GM18519 (cell line): ENCODE data around the gene FARSA.
"Not testable (repeated sequence)": the region's sequence is repeated elsewhere in the genome, so short reads cannot be mapped to it uniquely, and the experiment has no call there.

Experiments
- ATAC-seq: cut with Tn5 transposase; IDR thresholded peaks from one replicate; pipeline ENCODE4 v1.9.1; 2021; ENCODE audit warnings: mild to moderate bottlenecking, moderate library complexity; ENCODE audit not compliant: unreplicated experiment, low FRiP score

FARSA gene

GRCh38 chr19:12933287-12934072, at the start of gene FARSA:
FARSA (minus strand) TSS chr19:12933711; CDS start chr19:12933696, 15 bp downstream.
- ATAC-seq = no peak

DNA sequence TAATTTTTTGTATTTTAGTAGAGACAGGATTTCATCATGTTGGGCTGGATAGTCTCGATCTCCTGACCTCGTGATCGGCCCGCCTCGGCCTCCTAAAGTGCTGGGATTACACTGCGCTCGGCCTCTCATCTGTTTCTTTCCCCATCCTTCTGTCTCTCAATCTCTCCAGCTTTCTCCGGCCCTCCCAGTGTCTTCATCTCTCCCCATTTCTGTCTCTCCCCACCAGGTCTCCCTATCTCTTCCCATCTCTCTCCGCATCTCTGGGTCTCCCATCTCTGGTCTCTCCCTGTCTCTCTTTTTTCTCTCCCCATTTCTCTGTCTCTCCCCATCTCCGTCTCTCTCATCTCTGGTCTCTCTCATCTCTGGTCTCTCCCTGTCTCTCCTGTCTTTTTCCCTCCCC, 49.6 kb upstream of the FARSA start:
- ATAC-seq = no peak

GRCh38 chr19:12982648-12983047, 49.1 kb upstream of the FARSA start:
- no peak for ATAC-seq

GRCh38 chr19:12979974-12980373, 46.5 kb upstream of the FARSA start:
- no peak for ATAC-seq

- not testable (repeated sequence) for ATAC-seq
These were observed 42.6 kb upstream of the FARSA start for GRCh38 chr19:12976109-12976508.

DNA sequence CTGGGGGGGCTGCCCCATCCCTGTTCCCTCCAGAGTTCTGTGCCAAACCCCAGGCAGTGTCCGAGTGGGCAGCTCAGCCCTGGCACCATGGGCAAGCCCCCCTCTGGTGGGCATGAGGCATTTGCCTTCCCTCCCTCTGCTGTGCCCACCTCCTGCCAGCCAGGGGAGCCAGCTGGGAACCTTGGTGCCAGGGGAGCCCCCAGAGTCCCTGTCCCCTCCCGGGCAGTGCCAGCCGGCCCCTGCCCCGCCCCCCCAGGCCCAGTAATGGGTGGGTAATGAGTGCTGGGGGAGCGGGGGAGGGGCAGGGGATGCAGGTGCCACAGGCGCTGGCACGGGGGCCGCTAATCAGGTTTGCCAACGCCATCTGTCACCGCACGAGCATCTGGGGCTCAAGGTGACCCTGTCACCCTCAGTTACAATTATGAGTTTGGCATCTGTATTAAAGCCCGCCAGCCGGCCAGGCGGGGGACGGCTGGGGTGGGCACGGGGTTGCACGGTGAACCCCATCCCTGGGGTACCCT, 41.8 kb upstream of the FARSA start:
- no peak for ATAC-seq

DNA sequence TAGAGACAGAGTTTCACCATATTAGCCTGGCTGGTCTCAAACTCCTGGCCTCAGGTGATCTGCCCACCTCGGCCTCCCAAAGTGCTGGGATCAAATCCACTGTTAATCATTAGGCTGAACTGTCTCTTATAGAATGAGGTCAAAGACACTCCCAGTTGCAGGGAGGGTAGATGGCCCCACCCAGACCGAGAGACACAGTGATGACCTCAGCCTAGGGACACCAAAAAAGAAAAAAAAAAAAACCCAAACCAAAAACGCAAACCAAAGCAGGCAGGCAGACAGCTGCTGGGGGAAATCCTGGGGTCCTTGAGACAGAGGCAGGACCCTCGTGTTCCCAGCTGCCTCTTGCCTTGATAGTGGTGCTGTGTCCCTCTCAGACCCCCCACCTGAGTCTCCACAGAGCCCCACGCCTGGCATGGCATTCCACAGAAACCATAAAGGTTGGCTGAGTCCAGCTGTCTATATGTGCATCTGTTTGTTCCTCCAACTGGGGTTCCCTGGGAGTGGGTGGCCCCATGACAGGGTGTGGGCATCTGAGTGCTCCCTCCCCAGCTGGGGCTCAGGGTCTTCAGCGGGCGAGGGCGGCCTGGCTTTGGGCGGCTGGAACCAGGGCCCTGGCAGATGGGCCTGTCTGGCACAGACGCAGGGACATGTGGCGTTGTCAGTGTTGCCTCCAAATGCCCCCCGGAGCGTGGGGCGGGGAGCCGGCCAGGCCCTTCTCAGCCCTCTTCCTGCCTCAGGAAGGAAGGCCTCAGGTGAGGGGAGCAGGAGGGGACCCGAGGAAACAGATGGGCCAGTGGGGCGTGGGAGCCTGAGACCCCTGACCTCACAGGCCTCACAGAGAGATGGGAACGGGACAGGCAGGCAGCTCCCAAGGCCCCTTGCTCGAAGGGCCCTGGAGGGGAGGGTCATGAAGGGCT, 41.0 kb upstream of the FARSA start:
- no peak for ATAC-seq

DNA sequence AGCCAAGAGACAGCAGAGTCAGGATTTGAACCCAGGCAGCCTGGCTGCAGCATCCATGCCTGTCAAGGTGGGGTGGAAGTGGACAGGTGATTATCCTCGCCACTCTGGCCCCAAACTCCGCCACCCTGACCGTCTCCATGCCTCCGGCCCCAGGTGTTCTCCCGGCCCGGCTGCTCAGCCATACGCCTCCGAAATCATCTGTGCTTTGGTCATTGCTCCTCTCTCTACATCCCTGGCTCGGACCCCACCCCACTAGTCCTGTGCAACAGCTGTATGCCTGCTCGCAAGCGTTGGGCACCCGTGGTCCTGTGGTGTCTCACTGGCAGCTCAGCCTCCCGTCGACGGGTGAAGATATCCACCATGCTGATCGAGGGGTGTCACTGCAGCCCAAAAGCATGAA, 39.7 kb upstream of the FARSA start:
- ATAC-seq = no peak

GRCh38 chr19:12970070-12970820, 36.7 kb upstream of the FARSA start:
- no peak for ATAC-seq

DNA sequence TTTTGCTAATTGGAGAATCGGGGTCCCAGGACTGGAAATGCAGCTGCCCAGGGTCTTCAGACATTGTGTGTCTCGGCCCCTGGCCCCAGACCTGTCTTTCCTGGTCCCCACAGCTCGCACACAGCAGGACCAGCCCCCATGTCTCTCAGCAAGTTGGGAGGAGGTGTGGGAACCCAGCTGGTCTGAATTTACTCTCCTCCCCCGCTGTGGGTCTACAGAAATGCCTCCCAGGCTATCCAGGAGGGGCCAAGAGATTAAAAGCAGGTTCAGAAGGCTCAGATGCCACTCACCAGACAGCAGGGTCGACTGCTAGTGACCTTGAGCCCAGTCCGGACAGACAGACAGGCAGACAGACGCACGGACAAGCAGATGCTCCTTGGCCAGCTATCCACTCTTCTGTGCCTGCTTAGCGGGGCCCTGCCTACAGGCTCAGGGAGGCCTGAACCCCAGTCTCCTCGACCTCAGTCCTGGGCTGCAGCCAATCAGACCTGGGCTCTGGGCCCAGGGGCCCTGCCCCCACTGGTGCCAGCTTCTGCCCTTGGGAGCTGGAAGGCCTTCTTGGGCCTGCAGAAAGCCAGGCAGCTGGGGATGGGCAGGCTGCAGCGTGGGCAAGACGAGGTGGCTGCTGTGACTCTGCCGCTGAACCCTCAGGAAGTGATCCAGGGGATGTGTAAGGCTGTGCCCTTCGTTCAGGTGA, 35.9 kb upstream of the FARSA start, which contains the start of gene DAND5:
Gene DAND5 (plus strand): TSS at position 285 of the 697 bp plus-strand sequence. CDS start 85 bp downstream, at position 370.
- ATAC-seq = no peak

DNA sequence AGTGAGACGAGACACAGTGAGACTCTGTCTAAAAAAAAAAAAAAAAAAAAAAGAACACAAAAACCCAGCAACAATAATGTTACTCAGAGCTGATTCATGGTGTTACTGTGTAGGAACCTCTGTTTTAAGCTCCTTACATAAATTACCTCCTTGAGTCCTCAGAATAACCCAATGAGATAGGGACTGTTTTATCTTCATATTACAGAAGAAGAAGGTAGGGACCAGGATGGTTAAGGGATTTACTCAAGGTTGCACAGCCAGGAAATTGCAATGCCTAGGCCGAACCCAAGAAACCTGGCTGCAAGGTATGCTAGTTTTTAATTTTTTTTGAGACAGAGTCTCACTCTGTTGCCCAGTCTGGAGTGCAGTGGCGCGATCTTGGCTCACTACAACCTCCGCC, 34.4 kb upstream of the FARSA start:
- no peak for ATAC-seq

DNA sequence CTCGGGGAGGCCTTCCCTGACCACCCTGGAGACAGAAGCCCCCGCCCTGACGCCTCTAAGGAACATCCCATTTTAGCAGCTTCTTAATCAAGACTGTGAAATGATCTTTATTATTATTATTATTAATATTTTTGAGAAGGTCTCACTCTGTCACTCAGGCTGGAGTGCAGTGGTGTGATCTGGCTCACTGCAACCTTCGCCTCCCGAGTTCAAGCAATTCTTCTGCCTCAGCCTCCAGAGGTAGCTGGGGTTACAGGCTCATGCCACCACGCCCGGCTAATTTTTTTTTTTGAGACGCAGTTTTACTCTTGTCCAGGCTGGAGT, 32.3 kb upstream of the FARSA start:
- no peak for ATAC-seq

GRCh38 chr19:12965017-12965811, 31.7 kb upstream of the FARSA start:
- no peak for ATAC-seq

GRCh38 chr19:12959481-12959880, 26.0 kb upstream of the FARSA start:
- no peak for ATAC-seq

- not testable (repeated sequence) for ATAC-seq
These were observed 24.0 kb upstream of the FARSA start for GRCh38 chr19:12957389-12957952.

DNA sequence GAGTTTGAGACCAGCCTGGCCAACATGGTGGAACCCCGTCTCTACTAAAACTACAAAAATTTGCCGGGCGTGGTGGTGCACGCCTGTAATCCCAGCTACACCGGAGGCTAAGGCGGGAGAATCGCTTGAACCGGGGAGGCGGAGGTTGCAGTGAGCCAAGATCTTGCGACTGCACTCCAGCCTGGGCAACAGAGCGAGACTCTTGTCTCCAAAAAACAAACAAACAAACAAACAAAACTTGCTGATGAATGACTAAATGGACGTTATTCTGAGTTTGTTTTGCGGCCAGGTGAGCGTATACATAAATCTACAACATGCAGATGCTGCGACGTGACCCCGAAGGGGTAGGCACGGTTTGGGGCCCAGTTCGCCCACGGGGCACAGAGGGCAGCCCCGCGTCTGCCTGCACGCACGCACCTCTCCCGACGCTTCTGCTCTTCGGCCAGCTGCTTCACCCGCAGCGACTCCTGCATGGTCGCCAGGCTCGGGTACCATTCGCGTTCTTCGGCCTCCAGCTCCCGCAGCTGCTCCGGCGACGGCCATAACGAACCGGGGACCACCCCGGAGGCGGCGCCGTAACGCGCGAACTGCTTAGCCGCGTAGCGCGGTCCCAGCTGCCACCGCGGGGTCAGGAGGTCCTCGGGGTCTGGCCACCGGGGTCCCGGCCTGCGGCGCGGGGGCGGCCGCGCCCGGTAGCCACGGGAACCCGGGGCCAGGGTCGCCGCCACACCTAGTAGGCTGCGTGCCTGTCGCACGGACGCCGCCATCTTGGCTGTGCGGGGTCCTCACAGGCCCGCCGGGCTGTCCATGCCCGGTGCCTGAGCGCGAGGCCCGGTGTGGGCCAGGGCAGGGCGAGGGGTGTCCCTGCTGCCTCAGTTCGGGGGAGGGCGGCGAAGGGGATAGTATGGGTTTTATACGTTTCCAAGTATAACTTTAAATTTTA, 23.2 kb upstream of the FARSA start, which contains the start of gene GADD45GIP1:
Gene GADD45GIP1 (minus strand): TSS at position 778 of the 943 bp plus-strand sequence. CDS start 11 bp downstream, at position 767.
- ATAC-seq = peak; percentile 47

GRCh38 chr19:12955996-12956395, 22.5 kb upstream of the FARSA start:
- ATAC-seq = no peak

DNA sequence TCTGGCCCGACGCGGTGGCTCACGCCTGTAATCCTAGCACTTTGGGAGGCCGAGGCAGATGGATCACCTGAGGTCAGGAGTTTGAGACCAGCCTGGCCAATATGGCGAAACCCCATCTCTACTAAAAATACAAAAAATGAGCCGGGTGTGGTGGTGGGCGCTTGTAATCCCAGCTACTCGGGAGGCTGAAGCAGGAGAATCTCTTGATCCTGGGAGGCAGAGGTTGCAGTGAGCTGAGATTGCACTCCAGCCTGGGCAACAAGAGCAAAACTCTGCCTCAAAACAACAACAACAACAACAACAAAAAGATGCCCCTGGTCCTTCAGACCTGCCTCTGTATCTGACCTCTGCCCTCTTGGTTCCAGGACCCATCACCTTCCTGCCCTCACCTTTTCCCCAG, 22.1 kb upstream of the FARSA start:
- ATAC-seq = not testable (repeated sequence)
